HepG2 (cell line): ENCODE measurements around the gene C3orf22. TPM values are rescaled to one million over a fixed set of nuclear protein-coding genes. Genes with fewer than 3 reads are reported as not detected.

Experiments
- ATAC-seq: fragments of 200-7000 bp; cut with Tn5 transposase; 3 replicates; pipeline ENCODE4 v1.9.1; 2020; ENCODE audit warnings: mild to moderate bottlenecking, moderate library complexity
- BruUV-seq: library from RNA; stranded (reverse); fragments of 400-500 nt; replicated peaks from 2 replicates; lab custom pipeline; 2021; lab: Mats Ljungman, UMichigan
- CTCF ChIA-PET: fragments of 300-600 bp; formaldehyde crosslinking; extraction: SDS; loops from one replicate; lab custom pipeline; 2021; ENCODE audit warnings: low total read pairs, inconsistent platforms, low intra/inter-chr PET ratio; lab: Yijun Ruan, JAX
- POLR2A ChIA-PET: fragments of 350-600 bp; sonication (Branson Sonifier 250); formaldehyde crosslinking; loops from one replicate; lab custom pipeline; 2020; ENCODE audit warnings: antibody characterized with exemption, inconsistent platforms; lab: Yijun Ruan, JAX
- DNase-seq: peaks from one replicate; pipeline ENCODE4 v3.0.0-alpha.2; 2015; ENCODE audit warnings: low spot score
- FAIRE-seq: peaks from 3 replicates; lab custom pipeline; 2011; peaks lifted over from hg19 to GRCh38; lab: Jason Lieb, UNC
- H2AFZ ChIP-seq: one replicate; pipeline ENCODE4 v1.6.1; 2011; ENCODE audit warnings: low read length, inconsistent platforms
- H3K27ac ChIP-seq: fragments of 300-600 bp; 3 replicates; pipeline ENCODE4 v1.8.0; 2011; ENCODE audit warnings: mixed run types, mild to moderate bottlenecking, mixed read lengths, low read length, inconsistent platforms; ENCODE audit not compliant: insufficient read depth; ENCODE audit errors: extremely low read length
- H3K27me3 ChIP-seq, 2 experiments: fragments of 200-600 bp in 1 of 2; 2 replicates in 1 of 2; 3 replicates in 1 of 2; pipeline versions ENCODE4 v1.6.0 to v1.8.0; 2011; ENCODE audit warnings: low read length in 2 of 2, mild to moderate bottlenecking in 2 of 2, moderate library complexity in 2 of 2, inconsistent platforms in 1 of 2; ENCODE audit not compliant: insufficient read depth in 2 of 2, control insufficient read depth in 1 of 2
- H3K36me3 ChIP-seq, 2 experiments: fragments of 200-600 bp in 1 of 2; replicated peaks in 1 of 2; 2 replicates in 1 of 2; 3 replicates in 1 of 2; pipeline versions ENCODE4 v1.5.1 to v1.8.0; 2011; ENCODE audit warnings: low read length in 2 of 2, inconsistent platforms in 1 of 2; ENCODE audit not compliant: insufficient read depth in 2 of 2, control insufficient read depth in 1 of 2
- H3K4me1 ChIP-seq: 2 replicates; pipeline ENCODE4 v1.5.1; 2012; ENCODE audit warnings: low read length, inconsistent platforms; ENCODE audit not compliant: insufficient read depth
- H3K4me2 ChIP-seq: 2 replicates; pipeline ENCODE4 v1.6.0; 2011; ENCODE audit warnings: low read depth, low read length, inconsistent platforms
- H3K4me3 ChIP-seq, 3 experiments: fragments of 200-600 bp in 1 of 3; sonication (generic), shearing (Covaris generic) in 1 of 3; replicated peaks in 1 of 3; 2 replicates each; pipeline ENCODE4 v1.5.1; 2011 to 2016; ENCODE audit warnings: low read length in 3 of 3, inconsistent platforms in 2 of 3, low read depth in 2 of 3, mild to moderate bottlenecking in 2 of 3, control low read depth in 1 of 3, mixed read lengths in 1 of 3; ENCODE audit not compliant: insufficient read depth in 1 of 3
- H3K79me2 ChIP-seq: one replicate; pipeline ENCODE4 v1.6.1; 2011; ENCODE audit warnings: low read length, inconsistent platforms; ENCODE audit not compliant: insufficient read depth
- H3K9ac ChIP-seq: 2 replicates; pipeline ENCODE4 v1.6.0; 2011; ENCODE audit warnings: mild to moderate bottlenecking, low read depth, low read length, inconsistent platforms; ENCODE audit not compliant: insufficient read depth
- H3K9me3 ChIP-seq: 2 replicates; pipeline ENCODE4 v1.5.1; 2012; ENCODE audit warnings: mild to moderate bottlenecking, low read length
- H4K20me1 ChIP-seq: 2 replicates; pipeline ENCODE4 v1.6.0; 2011; ENCODE audit warnings: inconsistent platforms, mild to moderate bottlenecking, low read length, moderate library complexity; ENCODE audit not compliant: insufficient read depth
- BATF2 ChIP-seq: sonication (generic); formaldehyde crosslinking; IDR thresholded peaks from 2 replicates; pipeline ENCODE4 v1.8.0; 2022; ENCODE audit warnings: mild to moderate bottlenecking, missing genetic modification reagents, moderate library complexity
- ERF ChIP-seq: IDR thresholded peaks from 2 replicates; pipeline ENCODE4 v1.6.1; 2018; ENCODE audit warnings: missing biosample characterization, missing genetic modification reagents
- HMGXB3 ChIP-seq: sonication (generic); formaldehyde crosslinking; IDR thresholded peaks from 2 replicates; pipeline ENCODE4 v1.4.0; 2020; ENCODE audit warnings: missing genetic modification reagents, borderline replicate concordance
- NR2C2 ChIP-seq: sonication (generic); formaldehyde crosslinking; IDR thresholded peaks from 2 replicates; pipeline ENCODE4 v1.4.0; 2020; ENCODE audit warnings: missing genetic modification reagents, mild to moderate bottlenecking, moderate library complexity, borderline replicate concordance
- RBM22 ChIP-seq: fragments of 200-400 bp; formaldehyde crosslinking; optimal IDR thresholded peaks from 2 replicates; pipeline ENCODE3; 2017; ENCODE audit warnings: mild to moderate bottlenecking, low read length, moderate library complexity
- SNAPC2 ChIP-seq: sonication (generic); formaldehyde crosslinking; IDR thresholded peaks from 2 replicates; pipeline ENCODE4 v1.8.1; 2022; ENCODE audit warnings: mild to moderate bottlenecking, missing genetic modification reagents
- YY1 ChIP-seq: IDR thresholded peaks from 2 replicates; pipeline ENCODE4 v1.6.1; 2011; ENCODE audit warnings: low read length, low read depth, moderate library complexity, mild to moderate bottlenecking; ENCODE audit not compliant: insufficient read depth, insufficient replicate concordance
- ZBTB37 ChIP-seq: sonication (generic); formaldehyde crosslinking; IDR thresholded peaks from 2 replicates; pipeline ENCODE4 v1.4.0; 2020; ENCODE audit warnings: mild to moderate bottlenecking, missing genetic modification reagents
- ZFY ChIP-seq: sonication (generic); formaldehyde crosslinking; IDR thresholded peaks from 2 replicates; pipeline ENCODE4 v1.4.0; 2020; ENCODE audit warnings: missing genetic modification reagents
- ZNF205 ChIP-seq: IDR thresholded peaks from 2 replicates; pipeline ENCODE4 v1.6.1; 2018; ENCODE audit warnings: missing biosample characterization, missing genetic modification reagents
- ZNF276 ChIP-seq: sonication (generic); formaldehyde crosslinking; IDR thresholded peaks from 2 replicates; pipeline ENCODE4 v1.4.0; 2020; ENCODE audit warnings: mild to moderate bottlenecking, low read depth, missing genetic modification reagents
- ZNF329 ChIP-seq: sonication (generic); formaldehyde crosslinking; IDR thresholded peaks from 2 replicates; pipeline ENCODE4 v1.9.0; 2021; ENCODE audit warnings: low read depth, mild to moderate bottlenecking, missing genetic modification reagents
- ZNF33B ChIP-seq: sonication (generic); formaldehyde crosslinking; IDR thresholded peaks from 2 replicates; pipeline ENCODE4 v1.5.1; 2020; ENCODE audit warnings: mild to moderate bottlenecking, missing genetic modification reagents
- ZNF431 ChIP-seq: sonication (generic); formaldehyde crosslinking; IDR thresholded peaks from 2 replicates; pipeline ENCODE4 v1.9.0; 2022; ENCODE audit warnings: missing genetic modification reagents, low read depth, mild to moderate bottlenecking, borderline replicate concordance
- ZNF672 ChIP-seq: sonication (generic); formaldehyde crosslinking; IDR thresholded peaks from 2 replicates; pipeline ENCODE4 v1.8.1; 2022; ENCODE audit warnings: missing genetic modification reagents
- WGBS: methylation state at CpG from one replicate; pipeline ENCODE4 v1.1.6; 2017; ENCODE audit warnings: low lambda C conversion rate; 5-methylcytosine and 5-hydroxymethylcytosine counted together
- in situ Hi-C: cut with HindIII; loops from 2 replicates; pipeline ENCODE4 v1.10.0; 2017; ENCODE audit warnings: low pct_unique_long_range_greater_than_20kb; ENCODE audit not compliant: extremely low pct_ligation_motif_present
- intact Hi-C: fragments of 100-400 bp; cut with micrococcal nuclease; formaldehyde crosslinking; loops from one replicate; pipeline ENCODE4 v1.10.0; 2022; ENCODE audit not compliant: unreplicated experiment
- polyA plus RNA-seq, 8 experiments: library from polyadenylated mRNA; depleted of rRNA in 3 of 8; stranded (reverse) in 7 of 8; unstranded in 1 of 8; fragments of >200 nt; fragmentation: Illumina TruSeq in 4 of 8; extraction: Trizol in 4 of 8; gene quantifications; 2 replicates each; pipeline versions ENCODE4 v1.2.1 to v1.2.3, GENCODE V29; 2011 to 2016; ENCODE audit warnings: low read depth in 4 of 8, missing spikeins in 1 of 8, mixed read lengths in 1 of 8; ENCODE audit not compliant: insufficient read depth in 1 of 8
- total RNA-seq, 5 experiments: library from RNA; depleted of rRNA; stranded (reverse); fragments of >200 nt; fragmentation: Illumina TruSeq; extraction: Trizol; gene quantifications; 2 replicates each; pipeline ENCODE4 v1.2.3, GENCODE V29; 2016; ENCODE audit warnings: low read depth in 1 of 5

The C3orf22 gene
- total and polyA plus RNA-seq, 2 of the 13 experiments (the other 11 are each of a cell fraction or from before 2014, with no cell fraction given), result not detected

DNA sequence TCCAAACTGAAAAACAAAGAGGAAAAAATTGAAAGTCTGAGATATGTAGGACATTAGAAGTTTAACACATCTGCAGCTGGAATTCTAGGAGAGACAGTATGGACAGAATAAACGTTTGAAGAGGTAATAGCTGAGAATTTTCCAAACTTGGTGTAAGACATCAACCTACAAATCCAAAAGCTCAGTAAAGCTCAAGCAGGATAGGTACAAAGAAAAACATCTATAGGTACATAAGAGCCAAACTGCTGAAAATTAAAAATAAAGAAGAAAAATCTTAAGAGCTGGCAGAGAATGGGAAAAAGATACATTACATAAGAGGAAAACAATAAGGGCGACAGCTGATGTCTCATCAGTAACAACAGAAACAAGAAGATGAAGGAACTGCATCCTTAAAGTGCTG is 22.8 kb upstream of the C3orf22 start (continued):
- TF ChIP-seq ZBTB37, result no peak
- TF ChIP-seq, all 625 proteins: peak for 0

GRCh38 chr3:126580746-126581145 is 22.0 kb upstream of the C3orf22 start:
- intact Hi-C loops, result no loop called here
- DNase-seq (no peak), ATAC-seq (no peak), FAIRE-seq (no peak)
- Histone ChIP-seq H3K4me3 (no peak overlapping the region), H3K4me2 (no peak overlapping the region), H3K27ac (no peak overlapping the region), H3K9me3 (no peaks in the 10 kb centered on the region), H3K27me3 (no peaks in the 10 kb centered on the region; a peak in 2 of 5 replicates), H3K36me3 (no peaks in the 10 kb centered on the region), H4K20me1 (no peaks in the 10 kb centered on the region), H3K9ac (no peak overlapping the region), H2AFZ (no peak overlapping the region), H3K4me1 (0 out of 2 replicates have a peak, but pooled peaks cover 3% of the 10 kb centered on the region), H3K79me2 (no peaks in the 10 kb centered on the region)
- 33% methylated on average over 5 of the region's 5 CpGs for WGBS
- in situ Hi-C loops, result no loop called here
- POLR2A ChIA-PET, result no interaction called here
- CTCF ChIA-PET, result no interaction called here
- BruUV-seq, result no TSS peak
- TF ChIP-seq HMGXB3 (CRISPR knock-in tag) (no peak), ZFY (no peak), YY1 (no peak), ZNF205 (CRISPR knock-in tag) (no peak), ZNF672 (CRISPR knock-in tag) (no peak), NR2C2 (CRISPR knock-in tag) (no peak), ZNF276 (CRISPR knock-in tag) (no peak), RBM22 (no peak), ZNF33B (no peak), ERF (CRISPR knock-in tag) (no peak), SNAPC2 (no peak), ZNF329 (CRISPR knock-in tag) (no peak), BATF2 (CRISPR knock-in tag) (no peak), ZNF431 (CRISPR knock-in tag) (no peak)
